Limb (tissue), 2 donors: ENCODE measurements around the gene CAMTA1.
"Not testable (repeated sequence)": the region's sequence is repeated elsewhere in the genome, so short reads cannot be mapped to it uniquely, and the experiment has no call there.

Experiments
- DNase-seq, 2 donors: peaks; one replicate each; pipeline ENCODE4 v3.0.0-alpha.2; 2016; ENCODE audit errors: extremely low spot score in 2 of 2

CAMTA1 gene

DNA sequence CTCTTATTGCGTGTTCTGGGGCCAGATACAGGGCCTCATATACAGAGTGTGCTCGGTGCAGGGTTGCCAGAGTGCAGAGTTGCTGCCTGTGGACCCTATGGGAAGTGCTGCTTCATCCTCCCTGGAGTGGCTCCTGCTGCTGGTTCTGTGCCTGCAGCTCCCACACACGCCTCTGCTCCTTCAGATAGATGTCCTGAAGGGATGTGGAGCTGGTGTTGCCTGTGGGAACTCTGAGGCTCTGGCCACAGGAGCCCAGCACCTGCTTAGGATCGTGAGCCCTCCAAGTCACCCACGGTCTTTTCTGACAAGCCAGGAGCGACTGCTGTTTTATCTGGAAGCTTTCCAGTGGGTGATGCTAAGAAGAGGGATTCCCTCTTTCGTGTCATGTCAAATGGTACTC lies 120.5 kb downstream of the CAMTA1 start:
- DNase-seq = no peak

DNA sequence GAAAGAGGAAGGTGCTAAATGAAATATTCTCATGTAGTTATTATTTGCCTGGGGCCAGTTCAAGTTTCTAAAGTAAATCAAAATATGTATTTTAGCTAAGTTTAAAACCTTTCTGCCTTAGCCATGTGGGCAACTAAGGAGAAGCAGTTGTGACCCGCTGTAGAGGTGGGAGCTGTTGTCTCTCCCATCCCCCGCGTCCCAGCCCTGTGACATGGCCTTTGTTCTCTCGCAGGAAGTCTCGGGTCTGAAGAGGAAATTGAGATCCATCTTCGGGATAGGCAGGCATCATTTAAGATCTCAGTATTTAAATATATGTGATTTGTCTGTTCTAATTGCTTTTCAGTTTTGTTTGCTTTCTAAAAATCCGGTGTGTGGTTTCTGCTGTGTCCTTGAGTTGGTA lies 121.5 kb downstream of the CAMTA1 start:
- DNase-seq = no peak

DNA sequence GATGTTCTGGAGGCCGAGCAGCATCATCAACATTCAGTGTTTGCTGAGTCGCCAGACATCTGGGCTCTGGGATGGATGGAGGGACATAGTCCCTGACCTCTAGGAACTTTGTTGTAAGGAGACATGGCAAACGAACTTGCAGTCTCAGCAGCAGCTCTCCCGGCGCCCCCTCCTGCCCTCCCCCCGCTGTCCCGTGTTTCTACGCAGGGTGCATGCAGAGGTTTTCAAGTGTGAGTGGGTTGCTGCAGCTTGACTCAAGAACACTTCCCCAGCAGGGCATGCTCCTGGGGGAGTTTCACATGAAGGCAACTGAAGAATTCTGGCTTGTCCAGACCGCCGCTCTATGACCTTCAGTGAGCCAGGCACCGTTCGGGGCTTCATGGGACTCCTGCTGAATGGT lies 121.9 kb downstream of the CAMTA1 start:
- DNase-seq = no peak

DNA sequence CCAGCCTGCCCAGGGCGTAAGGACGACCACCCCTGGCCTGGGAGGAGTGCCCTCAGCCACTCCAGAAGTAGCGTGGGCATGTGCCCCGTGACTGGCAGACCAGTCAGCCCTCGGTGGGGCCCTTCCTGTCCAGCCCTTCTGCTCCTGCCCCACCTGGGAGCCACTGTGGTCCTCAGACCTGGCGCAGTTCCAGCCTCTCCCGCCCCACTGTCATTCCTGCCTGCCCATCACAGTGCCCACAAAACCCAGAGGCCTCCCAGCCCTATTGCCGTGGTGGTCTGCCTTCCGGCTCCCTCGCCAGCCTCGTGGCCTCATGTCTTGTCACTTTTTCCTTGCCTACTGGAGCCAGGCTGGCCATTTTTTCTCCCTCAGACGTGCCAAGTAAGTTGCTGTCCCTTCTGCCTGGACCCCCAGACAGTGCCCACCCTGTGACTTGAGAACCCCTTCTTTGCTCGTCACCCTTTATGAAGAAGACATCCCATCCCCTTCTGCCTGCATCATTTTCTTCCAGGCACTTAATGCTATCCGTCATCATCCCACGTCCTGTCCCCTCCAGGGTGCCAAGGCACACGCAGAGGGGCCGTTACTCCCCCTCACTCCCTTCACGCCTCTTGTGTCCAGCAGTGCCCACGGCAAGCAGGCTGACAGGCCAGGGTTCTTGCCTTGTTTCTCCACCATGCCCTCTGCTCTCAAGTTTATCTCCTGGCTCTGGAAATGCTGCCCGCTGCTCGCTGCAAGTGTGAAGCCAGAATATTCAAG lies 122.6 kb downstream of the CAMTA1 start:
- DNase-seq = no peak

DNA sequence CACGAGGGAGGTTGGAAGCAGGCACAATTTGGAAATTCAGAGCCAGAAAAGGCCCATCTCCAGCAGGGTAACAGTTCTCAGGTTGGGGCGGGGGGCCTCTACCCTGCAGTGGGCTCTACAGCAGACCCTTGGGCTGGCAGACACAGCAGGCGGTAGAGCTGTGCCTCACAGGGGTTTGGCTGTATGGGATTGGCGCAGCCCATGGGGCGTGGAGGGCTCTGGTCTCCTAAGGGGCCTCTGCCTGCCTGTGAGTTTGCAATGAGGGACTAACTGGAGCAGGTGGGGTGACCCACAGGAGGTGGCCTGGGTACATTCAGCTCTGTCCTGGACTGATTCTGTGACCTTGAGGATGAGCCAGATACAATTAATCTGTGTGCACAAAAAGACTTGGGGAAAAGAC lies 124.1 kb downstream of the CAMTA1 start:
- DNase-seq = no peak

DNA sequence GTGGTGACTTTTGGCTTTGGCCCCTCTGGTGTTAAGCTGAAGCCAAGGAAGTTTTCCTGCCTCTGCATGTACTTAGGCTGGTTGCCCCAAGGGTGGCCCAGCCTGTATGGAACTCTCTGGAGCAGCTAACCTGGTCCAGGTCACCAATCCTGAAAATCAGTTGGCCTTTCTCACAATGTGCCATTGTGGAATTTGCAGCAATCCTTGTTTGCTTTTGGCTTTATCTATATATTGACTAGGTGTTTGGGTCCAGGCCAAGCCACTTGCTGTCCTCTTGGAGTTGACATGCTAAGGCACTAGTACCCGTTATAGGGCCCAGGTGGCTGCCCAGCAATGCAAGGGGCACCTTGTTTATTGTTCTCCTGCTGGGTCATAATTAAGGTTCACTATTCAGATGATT lies 124.6 kb downstream of the CAMTA1 start:
- no peak for DNase-seq

DNA sequence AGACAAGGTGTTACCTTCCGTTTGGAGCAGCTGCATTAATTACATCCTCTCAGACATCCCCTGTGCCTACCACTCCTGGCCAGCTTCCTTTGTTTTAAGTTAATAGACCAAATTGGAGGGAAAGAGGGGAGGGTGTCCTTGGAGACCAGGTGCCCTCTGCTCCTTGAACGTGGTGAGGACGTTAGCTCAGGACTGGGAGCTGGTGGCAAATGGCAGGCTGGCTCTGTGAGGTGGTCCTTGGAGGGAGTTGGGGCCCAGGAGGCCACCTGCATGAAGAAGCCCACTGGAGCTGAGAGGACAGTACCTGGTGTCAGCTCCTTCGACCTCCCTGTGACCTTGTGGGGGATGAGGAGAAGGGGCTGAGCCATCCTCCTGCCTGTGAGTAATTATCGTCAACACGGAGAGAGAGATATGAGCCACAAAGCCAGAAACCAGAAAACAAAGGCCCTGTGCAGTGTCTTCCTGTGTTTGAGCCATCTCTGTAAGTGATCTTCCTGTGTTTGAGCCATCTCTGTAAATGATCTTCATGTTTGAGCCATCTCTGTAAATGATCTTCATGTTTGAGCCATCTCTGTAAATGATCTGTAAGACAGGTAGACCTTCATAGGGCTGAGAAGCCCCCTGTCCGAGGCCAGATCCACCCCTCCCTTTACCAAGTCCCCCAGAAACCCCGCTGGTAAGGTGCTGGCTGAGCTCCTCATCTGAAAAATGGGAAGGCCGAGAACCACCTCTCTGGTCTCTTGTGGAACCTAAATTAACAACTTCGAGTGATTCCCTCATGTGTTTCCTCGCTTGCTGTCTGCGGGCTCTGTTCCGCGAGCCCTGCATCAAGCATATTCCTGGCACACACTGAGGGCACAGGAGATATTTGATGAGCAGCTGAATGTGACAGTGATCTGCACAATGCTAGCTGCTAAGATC lies 126.0 kb downstream of the CAMTA1 start:
- DNase-seq = no peak

DNA sequence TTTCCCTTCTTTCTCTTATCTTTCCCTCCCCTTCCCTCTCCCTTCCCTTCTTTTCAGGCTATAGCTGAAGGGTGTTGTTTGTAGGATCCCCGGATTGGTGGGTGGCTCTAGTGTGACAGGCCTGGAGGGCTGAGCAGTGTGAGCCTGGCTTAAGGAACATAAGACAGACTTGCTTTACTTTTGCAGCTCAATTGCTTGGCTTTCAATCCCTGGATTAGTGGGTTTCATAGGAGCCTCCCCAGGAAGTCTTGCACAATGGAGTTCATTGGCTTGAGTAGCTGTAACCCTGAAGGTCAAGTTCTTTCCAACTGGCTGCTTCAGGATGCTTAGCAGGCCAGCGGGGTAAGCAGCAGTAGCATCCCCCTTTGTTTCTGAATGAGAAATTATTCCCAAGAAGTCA lies 126.7 kb downstream of the CAMTA1 start:
- DNase-seq = no peak

DNA sequence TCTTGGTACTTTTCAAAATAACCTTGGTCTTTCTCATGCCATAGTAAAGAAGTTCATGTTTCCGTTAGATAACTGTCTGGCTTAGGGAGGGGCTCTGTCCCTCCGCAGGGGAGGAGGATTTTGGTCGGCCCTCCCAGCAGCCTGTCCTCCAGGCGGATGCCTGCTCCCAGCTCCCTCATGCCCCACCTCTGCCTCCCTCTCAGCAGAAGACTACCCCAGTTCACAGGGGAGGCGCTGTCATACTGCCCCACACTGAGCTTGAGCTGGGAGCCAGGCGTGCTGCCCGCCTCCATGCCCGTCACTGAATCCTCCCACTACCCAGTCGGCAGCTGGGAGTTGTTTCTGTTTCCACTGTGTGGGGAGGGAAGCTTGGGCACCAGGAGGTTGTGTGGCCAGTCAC lies 127.3 kb downstream of the CAMTA1 start:
- DNase-seq = no peak

DNA sequence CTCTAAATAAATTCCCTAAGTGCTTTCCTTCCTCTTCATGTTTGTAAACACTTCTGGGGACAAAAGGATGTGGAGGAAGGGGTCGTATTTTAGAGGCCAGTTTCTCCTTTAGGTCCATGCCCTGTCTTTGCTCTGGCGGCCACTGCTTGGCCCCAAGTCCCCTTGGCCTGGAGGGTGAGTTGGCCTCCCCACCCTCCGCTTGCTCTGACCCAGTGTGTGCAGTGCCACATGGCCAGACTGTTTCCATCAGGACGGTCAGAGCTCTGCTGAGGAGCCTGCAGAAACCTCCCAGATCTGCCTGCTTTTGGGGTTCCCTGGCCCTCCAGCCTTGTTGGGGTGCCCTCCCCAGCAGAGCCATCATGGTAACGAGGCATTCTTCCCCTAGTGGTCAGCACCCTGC lies 127.8 kb downstream of the CAMTA1 start:
- DNase-seq = no peak

DNA sequence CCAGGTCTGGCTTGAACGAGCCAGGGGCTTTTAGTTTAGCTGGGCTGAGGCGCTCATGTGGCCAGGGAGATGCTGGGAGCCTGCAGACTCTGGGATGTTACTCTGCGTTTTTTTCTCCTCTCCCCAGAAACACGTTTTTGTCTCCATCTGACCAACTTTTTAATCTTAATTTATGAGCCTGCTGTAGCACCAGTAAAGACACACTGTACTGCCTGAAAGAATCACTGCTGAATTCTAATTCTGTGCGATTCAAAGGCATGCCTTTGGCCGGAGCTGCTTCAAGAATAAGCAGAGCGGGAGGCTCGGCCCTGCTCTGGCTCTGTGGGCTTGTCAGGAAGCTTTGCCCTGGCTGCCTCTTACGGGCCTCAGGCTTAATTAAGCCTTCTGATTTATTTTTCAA lies 129.5 kb downstream of the CAMTA1 start:
- DNase-seq = no peak

DNA sequence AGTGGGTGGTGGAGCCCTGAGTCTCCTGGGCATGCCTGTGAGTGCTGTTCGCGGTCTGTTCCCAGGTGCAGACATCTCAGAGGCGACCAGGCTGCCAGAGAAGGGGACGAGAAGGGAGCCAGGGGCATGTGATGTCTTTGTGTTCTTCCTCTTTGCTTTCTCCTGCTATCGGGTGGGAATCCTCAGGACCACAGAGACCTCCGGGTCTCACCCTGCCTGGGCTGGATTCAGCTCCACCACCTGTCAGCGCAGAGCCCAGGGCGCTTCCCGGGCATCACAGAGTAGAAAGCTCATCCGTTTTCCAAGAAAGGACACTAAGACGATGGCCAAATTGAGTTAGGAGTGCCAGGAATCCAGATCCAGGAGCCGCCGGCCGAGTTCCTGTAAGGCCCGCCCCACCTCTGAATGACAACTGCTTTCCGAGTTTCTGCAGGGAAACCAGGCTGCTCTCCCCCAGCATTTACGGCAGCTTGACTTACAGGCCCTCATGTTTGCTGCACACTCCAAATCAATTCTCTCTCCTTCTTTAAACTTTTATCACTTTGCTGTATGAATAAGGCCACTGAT lies 130.8 kb downstream of the CAMTA1 start:
- no peak for DNase-seq

DNA sequence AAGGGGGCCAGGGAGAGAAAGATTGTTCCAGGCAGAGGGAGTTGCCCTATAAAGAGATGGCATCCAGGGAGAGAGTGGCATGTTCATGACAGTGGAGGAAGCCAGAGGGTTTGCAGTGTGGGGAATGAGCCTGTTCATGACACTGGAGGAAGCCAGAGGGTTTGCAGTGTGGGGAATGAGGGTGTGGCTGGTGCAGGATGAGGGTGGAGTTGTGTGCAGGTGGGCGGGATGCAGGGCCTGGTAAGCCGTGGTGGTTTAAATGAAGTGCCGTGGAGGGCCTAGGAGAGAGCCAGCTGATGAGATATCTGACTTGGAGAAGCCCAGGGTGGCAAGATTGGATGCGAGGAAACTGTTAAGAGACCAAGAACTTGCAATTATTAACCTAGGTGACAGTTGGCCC lies 131.8 kb downstream of the CAMTA1 start:
- DNase-seq = no peak

DNA sequence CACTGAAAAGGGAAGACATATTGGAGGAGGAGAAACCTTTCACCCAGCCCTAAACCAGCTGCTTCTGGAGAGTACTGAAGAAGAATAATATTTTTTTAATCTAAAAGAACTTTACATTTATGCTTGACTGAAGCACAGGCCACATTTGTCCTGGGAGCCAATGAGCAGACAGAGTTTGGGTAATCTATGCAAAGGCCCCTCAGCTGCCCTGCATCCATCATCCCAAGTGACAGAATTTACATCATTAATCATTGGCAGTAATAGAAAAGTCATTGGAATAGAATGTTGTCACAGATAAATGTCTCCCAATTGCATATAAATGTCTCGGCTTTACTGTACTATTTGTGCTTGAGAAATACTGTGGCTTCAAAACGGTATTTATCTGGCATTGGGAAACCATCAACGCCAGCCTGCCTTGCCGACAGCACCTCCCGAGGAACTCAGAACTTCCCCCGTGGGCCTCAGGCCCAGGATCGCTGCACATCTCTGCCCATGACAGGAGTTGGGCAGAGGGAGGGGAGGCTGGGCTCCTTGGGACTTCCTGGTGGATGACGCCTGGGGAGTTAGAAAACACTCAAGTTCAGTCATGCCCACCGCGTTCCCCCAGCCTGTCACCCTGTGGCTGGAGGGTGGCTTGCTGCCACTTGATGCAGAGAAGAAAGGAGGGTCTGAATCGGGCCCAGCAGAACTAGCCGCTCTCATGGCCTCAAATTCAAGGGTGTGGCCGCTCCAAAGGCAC lies 133.1 kb downstream of the CAMTA1 start:
- DNase-seq = no peak

DNA sequence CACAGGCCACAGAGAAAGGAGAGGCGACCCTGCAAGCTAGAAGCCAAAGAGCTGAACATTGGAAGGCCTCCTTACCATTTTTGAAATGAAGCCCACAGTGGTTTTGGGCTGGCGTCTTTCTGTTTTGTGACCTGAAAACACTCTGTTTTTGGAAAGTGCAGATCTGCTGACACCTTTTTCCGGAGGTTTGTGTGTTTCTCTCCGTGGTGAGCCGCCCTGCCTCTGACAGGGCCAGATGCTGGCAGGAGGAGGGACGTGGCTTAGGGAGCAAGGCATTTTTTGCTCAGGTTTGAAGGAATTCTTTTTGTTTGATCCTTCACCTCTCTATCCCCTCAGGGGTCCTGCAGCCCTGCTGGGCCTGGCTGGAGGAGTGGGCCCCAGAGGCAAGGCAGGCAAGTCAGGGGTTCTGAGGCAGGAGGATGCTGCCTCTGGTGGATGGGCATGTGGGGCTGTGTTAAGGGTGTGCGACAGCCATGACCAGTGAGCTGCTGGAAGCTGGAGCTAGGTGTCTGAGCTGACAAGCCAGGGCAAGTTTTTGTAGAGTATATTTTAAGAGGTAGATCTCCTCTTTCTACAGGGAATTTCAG lies 133.8 kb downstream of the CAMTA1 start:
- no peak for DNase-seq

DNA sequence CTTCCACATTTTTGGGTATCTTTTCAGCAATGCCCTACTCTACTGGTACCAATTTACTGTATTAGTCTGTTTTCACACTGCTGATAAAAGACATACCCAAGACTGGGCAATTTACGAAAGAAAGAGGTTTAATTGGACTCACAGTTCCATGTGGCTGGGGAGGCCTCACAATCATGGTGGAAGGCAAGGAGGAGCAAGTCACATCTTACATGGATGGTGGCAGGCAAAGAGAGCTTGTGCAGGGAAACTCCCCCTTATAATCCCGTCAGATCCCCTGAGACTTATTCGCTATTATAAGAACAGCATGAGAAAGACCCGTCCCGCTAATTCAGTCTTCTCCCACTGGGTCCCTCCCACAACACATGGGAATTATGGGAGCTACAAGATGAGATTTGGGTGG lies 136.3 kb downstream of the CAMTA1 start:
- DNase-seq = not testable (repeated sequence)

DNA sequence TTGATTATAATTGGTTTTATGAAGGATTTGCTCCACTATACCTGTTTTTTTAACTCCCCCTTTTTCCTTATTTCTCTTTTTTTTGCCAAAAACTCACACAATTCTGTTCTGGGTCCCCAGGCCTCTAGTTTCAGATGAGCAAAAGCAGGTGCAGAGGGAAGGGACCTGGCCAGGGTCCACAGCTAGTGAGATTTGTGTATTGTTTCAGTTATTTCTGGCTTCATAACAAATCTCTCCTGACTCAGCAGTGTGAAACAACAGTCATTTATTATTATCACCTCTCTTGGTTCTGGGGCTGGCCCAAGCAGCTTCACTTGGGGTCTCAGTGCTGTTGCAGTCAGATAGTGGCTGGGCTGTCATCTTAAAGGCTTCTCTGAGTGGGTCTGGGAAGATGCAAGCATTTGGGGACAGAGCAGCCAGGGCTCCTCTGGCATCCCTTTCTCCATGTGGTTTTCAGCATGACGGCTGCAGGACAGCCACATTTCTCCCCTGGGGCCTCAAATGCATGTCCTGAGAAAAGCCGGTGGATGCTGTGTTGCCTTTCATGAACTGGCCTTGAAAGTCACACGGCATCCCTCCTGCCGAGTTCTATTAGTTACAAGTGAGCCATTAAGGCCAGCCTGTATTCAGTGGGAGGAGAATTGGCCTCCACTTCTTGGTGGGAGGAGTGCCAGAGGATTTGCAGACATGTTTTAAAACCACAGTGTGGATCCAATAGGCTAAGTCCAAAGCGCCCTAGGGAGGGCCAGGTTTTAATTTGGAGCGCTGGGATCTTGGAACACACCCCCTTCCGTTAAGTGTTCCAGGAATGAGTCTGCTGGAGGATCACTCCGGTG lies 137.1 kb downstream of the CAMTA1 start:
- DNase-seq = peak; percentile 80 to 83

DNA sequence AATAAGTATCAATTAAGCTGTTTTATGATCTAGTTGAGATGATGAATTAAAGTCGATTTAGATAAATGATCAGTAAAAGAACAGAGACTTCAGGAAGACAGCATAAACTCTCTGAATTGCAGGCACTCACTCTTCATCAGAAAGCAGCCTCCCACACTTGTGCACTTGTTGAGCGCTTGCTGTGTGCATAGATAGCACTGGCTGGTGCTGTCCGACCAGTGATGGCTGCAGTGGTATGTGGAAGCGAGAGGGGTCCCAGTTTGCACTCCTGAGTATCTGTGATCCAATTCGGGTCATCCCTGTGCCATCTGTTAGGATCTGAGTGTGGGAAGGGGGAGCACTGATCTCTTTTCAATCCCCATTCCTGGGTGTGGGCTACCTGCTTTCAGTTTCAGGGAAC lies 137.8 kb downstream of the CAMTA1 start:
- DNase-seq = no peak

DNA sequence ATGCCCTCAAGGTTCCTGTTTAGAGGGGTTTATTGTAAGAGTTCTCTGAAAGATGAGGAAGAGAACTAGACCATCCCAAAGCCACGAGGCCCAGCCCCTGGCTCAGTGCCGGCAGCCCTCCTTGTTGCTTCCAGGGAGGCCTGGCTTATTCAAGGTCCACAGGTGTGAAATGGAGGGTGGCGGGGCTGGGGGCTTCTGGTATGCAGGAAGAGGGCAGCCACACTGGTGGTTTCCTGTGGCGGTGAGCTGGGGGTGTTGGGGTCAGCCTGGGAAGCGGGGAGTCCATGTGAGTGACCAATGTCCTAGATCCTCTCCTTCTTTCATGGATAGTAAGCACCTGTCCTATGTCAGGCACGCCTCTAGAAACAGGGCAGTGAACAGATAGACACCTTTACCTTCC lies 138.2 kb downstream of the CAMTA1 start:
- DNase-seq = no peak
